Bronchial epithelial cell (primary cell): ENCODE measurements around the gene WDCP. TPM values are rescaled to one million over a fixed set of nuclear protein-coding genes. Genes with fewer than 3 reads are reported as not detected.
"Not testable (repeated sequence)": the region's sequence is repeated elsewhere in the genome, so short reads cannot be mapped to it uniquely, and the experiment has no call there.

Experiments used
- DNase-seq: peaks from one replicate; pipeline ENCODE4 v3.0.0-alpha.2; 2010; ENCODE audit warnings: low read depth
- FAIRE-seq: peaks from 2 replicates; lab custom pipeline; 2011; peaks lifted over from hg19 to GRCh38; lab: Jason Lieb, UNC
- H3K27me3 ChIP-seq: 2 replicates; pipeline ENCODE4 v1.5.1; 2011; ENCODE audit warnings: low read length; ENCODE audit not compliant: control insufficient read depth, insufficient read depth
- H3K36me3 ChIP-seq: 2 replicates; pipeline ENCODE4 v1.5.1; 2011; ENCODE audit warnings: low read length; ENCODE audit not compliant: control insufficient read depth, insufficient read depth
- H3K4me3 ChIP-seq: 2 replicates; pipeline ENCODE4 v1.5.1; 2011; ENCODE audit warnings: mild to moderate bottlenecking, low read depth, low read length, control low read depth
- total RNA-seq: library from RNA; depleted of rRNA; stranded (reverse); fragments of >200 nt; gene quantifications from 2 replicates; pipeline ENCODE4 v1.2.1, GENCODE V29; 2014
- TF ChIP-seq, protein P1 (sequence below): IDR thresholded peaks from 2 replicates; pipeline ENCODE4 v1.5.1; 2011; ENCODE audit warnings: mild to moderate bottlenecking, moderate library complexity, low read length, control low read depth, inconsistent platforms; ENCODE audit not compliant: insufficient read depth, severe bottlenecking

WDCP gene
- total RNA-seq, 1 donor from 2014 or later = 7.1 TPM

DNA sequence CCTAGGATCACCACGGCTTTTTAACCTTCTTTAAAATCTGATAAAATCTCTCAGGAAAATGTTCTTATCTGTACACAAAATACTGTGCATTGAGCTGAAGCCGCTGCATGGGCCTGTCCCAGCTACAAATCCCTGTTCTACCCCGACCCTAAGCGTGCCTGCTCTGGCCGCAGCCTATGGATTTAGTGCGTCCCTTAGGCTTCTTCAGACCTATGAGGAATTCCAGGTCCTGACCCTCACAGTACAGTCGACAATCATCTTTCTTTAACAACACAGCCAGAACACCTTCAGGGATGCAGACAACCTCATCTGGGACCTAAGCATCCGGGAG lies 477 bp upstream of the WDCP start:
- FAIRE-seq (no peak), DNase-seq (no peak)
- Histone ChIP-seq H3K27me3 (no peaks in the 10 kb centered on the region), H3K36me3 (no peaks in the 10 kb centered on the region), H3K4me3 (no peak overlapping the region)
- TF ChIP-seq, protein P1, sequence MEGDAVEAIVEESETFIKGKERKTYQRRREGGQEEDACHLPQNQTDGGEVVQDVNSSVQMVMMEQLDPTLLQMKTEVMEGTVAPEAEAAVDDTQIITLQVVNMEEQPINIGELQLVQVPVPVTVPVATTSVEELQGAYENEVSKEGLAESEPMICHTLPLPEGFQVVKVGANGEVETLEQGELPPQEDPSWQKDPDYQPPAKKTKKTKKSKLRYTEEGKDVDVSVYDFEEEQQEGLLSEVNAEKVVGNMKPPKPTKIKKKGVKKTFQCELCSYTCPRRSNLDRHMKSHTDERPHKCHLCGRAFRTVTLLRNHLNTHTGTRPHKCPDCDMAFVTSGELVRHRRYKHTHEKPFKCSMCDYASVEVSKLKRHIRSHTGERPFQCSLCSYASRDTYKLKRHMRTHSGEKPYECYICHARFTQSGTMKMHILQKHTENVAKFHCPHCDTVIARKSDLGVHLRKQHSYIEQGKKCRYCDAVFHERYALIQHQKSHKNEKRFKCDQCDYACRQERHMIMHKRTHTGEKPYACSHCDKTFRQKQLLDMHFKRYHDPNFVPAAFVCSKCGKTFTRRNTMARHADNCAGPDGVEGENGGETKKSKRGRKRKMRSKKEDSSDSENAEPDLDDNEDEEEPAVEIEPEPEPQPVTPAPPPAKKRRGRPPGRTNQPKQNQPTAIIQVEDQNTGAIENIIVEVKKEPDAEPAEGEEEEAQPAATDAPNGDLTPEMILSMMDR = no peak

DNA sequence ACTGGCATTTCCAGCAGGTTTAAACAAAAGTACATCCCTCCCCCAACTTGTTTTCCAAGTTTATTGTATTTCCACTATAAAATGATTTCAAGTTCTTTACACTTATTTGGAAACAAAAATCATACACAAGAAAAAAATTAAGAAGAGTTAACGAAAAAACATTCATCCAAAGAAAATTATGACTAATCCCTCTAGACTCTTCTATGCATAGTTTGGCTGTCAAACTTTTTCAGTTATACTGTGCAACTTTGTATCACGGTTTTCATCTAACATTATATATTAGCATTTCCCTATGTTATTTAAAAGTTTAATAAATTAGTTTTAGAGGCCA lies 627 bp downstream of the WDCP start:
- Histone ChIP-seq H3K4me3 (peak overlapping the region; percentile 95), H3K36me3 (no peaks in the 10 kb centered on the region), H3K27me3 (no peaks in the 10 kb centered on the region)
- TF ChIP-seq, protein P1 = no peak
- no peak for FAIRE-seq
- peak; percentile 14 for DNase-seq

DNA sequence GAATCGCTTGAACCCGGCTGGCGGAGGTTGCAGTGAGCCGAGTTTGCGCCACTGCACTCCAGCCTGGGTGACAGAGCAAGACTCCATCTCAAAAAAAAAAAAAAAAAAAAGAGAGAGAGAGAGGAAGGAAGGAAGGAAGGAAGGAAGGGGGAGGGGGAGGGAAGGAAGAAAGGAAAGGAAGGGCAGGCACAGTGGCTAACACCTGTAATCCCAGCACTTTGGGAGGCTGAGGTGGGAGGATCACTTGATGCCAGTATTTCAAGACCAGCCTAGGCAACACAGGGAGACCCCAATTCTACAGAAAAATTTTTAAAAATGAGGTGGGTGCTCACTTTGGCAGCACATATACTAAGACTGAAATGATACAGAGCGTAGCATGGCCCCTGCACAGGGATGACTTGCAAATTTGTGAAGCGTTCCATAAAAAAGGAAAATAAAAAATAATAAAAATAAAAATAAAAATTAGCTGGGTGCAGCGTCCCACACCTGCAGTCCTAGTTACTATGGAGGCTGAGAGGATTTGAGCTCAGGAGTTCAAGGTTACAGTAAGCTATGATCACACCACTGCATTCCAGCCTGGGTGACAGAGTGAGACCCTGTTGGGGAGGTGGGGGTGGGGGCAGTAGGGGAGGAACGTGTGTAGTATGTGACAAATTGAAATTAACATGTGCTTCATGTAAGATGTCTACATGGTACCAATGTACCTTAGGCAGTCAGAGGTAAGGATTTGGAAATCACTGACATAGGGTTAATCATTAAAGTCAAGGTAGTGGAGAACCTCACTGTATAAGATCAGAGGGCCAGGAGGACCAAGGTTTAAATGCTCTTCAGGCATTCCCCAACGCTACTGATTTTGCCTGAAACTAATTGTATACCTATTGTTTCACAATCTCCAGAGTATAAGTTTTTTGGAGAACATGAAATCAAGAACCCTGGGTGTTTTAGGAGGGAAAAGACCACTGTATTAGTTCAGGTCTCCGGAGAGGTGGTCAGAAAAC lies 1.4 kb downstream of the WDCP start:
- no peaks in the 10 kb centered on the region for H3K27me3 ChIP-seq
- no peak overlapping the region for H3K4me3 ChIP-seq
- FAIRE-seq (no peak), DNase-seq (no peak)
- TF ChIP-seq, protein P1 = no peak
- H3K36me3 ChIP-seq = no peaks in the 10 kb centered on the region

DNA sequence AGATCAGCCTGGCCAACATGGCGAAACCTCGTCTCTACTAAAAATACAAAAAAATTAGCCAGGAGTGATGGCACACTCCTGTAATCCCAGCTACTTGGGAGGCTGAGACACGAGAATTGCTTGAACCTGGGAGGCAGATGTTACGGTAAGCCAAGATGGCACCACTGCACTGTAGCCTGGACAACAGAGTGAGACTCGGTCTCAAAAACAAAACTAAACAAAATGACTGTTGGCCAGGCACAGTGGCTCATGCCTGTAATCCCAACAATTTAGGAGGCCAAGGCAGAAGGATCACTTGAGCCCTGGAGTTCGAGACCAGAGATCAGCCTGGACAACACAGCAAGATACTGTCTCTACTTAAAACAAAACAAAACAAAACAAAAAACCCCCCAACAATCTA lies 4.1 kb downstream of the WDCP start:
- H3K36me3 ChIP-seq, H3K27me3 ChIP-seq, FAIRE-seq, H3K4me3 ChIP-seq, DNase-seq: not testable (repeated sequence)

DNA sequence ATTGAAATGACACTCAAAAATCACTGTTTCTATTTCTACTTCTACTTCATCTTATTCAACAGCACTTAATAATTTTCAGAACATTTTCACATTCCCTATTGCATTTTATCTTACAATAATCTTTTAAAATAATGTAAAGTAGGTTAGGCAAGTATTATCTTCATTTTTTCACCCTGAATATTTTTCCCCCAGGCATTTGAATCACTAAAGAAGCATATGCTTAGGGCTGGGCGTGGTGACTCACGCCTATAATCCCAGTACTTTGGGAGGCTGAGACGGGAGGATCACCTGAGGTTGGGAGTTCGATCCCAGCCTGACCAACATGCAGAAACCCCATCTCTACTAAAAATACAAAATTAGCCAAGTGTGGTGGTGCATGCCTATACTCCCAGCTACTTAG lies 6.7 kb downstream of the WDCP start:
- Histone ChIP-seq H3K27me3 (no peaks in the 10 kb centered on the region), H3K36me3 (peaks cover 4% of the 10 kb centered on the region), H3K4me3 (no peak overlapping the region)
- DNase-seq (no peak), FAIRE-seq (no peak)
- TF ChIP-seq, protein P1 = no peak

DNA sequence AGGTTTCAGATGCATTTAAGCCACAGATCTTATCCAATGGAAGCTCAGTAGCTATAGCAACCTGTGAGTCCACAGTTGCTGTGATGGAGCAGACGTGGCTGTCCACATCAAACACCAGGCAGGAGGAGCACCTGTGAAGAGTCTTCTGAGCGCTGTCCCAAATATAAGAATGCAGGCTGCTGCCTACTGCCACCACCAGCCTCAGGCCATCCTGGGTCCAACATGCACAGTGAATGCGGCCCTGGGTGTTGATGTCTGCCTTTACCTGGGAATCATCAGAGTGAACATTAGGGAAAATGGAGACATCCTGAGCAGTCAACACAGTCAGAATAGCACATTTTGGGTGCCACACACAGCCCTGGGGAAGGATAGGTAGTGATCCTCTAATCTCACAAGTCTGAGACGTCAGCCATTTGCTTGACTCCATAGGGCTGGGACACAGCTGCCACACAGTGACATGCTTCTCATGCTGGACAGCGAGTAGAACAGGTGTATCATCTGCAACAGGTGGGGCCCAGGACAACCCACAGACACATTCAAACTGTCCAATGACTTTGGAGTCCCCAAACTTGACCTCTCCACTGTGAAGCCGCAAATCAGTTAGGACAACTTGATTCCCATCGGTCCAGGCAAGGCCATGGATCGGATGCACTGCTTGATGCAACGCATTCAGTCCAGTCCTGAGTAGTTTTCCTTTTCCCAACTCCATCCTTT lies 8.2 kb downstream of the WDCP start:
- peaks cover 4% of the 10 kb centered on the region for H3K36me3 ChIP-seq
- DNase-seq (no peak), FAIRE-seq (no peak)
- H3K27me3 ChIP-seq = no peaks in the 10 kb centered on the region
- no peak overlapping the region for H3K4me3 ChIP-seq
- TF ChIP-seq, protein P1 = no peak
